GM21390 (cell line): ENCODE data around the gene SNX33.
"Not testable (repeated sequence)": the region's sequence is repeated elsewhere in the genome, so short reads cannot be mapped to it uniquely, and the experiment has no call there.

Experiments used
- ATAC-seq: cut with Tn5 transposase; IDR thresholded peaks from one replicate; pipeline ENCODE4 v1.9.1; 2021; ENCODE audit not compliant: unreplicated experiment

SNX33 gene

DNA sequence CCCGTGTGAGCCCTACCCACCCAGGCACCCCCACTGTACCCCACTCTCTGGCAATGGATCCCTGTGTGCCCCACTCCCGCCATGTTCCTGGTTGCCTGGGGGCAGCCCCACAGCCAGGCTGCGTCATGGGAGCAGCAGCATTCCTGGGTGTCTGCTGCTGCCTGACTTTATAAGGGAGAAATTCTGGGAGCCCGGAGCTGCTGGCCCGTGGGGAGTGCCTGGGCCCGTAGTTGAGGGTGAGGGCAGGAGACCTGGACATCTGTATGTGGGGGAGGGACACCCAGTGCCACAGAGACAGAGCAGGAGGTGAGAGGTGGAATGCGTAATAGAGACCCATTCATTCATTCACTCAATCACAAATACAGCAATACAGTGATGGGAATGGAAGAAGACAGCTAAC lies 49.8 kb downstream of the SNX33 start:
- ATAC-seq, result no peak

DNA sequence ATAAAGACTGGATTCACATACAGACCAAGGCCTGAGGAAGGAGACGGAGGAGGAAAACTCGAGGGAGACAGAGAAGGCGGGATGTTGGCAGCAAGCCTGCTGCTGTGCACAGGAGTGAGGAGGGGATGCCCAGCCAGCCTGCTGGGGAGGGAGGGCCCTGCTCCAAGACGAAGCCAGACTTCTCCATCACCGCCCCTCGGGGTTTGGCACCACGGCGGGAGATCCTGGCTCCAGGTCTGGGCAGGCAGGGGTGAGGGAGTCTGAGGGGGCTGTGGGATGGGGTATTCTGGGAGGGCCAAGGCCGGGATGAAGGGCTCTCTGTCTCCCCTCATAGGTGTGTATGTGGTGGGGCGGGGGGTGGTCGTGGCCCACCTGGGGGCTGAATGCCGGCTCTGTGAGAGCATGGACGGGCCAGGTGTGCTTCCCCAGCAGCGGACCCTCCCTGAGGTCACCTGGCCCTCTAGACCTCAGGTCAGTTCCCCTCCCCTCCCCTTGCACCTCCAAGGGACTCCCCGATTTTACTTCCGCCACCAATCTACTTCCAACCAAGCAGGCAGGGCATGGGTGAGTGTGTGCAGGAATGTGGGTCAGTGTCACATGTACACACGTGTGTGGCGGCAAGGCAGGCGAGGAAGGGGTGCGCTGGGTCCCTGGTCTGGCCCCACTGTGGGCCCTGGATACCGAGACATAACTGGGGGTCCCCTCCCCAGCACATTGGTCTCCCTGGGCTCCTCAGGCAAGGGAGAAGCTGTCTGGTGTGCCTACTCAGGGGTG lies 50.4 kb downstream of the SNX33 start:
- ATAC-seq, result not testable (repeated sequence)

DNA sequence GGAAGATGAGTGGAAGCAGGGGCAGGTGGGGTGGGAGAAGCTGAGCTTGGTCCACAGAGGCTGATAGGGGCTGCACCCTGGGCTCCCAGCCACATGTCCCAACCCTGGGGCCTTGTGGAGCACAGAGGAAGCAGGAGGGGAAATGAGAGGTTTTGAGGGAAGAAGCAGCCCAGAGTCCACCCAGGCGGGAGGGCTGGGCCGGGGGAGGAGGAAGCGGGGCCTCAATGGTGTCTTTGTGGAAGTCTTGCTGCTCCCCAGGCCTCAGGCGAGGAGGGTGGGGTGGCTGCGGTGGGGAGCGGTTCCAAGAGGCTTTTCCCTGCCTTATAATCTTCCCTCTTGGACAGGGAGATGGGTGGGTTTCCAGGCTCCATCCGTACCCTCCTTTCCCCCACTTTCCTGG lies 51.8 kb downstream of the SNX33 start:
- not testable (repeated sequence) for ATAC-seq

DNA sequence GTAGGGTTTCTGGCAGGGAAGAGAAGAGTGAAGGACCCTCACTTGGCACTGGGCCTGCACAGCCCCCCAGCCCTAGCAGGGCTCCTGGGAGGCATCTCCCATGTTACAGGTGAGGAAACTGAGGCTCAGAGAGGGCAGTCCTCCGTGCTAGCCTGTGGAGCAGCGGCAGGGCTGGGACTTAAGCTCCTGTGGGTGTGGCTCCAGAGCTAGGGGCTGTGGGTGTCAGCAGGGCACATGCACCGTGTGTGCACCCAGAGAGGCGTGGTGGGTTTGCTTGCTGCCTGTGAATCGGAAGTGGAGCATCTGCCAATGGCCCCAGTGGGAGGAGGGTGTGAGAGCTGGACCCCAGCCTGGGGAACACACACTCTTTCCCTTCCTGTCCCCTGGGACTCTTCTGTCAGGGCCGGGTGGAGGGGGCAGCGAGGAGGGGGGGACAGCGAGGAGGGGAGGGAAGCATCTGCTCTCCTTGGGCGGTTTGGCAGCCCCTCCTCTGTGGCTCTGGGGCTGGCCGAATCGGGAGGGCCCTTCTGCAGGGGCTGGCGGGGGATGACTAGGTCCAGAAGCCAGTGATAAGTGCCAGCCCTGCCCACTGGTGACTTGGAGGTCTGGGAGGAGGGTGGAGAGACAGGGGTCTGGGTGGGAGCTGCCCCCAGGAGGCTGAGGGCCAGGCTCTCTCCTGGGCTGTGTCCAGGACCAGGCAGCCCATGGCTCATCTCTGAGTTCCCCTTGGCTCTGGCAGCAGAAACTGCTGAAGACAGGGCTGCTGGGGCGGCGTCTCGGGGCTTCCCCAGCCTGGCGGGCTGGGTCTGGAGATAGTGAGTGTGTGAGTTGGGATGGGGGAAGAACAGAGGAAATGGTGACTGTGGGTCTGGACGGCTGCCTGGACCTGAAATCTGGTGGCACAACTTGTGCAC lies 52.5 kb downstream of the SNX33 start:
- ATAC-seq, result peak; percentile 41

DNA sequence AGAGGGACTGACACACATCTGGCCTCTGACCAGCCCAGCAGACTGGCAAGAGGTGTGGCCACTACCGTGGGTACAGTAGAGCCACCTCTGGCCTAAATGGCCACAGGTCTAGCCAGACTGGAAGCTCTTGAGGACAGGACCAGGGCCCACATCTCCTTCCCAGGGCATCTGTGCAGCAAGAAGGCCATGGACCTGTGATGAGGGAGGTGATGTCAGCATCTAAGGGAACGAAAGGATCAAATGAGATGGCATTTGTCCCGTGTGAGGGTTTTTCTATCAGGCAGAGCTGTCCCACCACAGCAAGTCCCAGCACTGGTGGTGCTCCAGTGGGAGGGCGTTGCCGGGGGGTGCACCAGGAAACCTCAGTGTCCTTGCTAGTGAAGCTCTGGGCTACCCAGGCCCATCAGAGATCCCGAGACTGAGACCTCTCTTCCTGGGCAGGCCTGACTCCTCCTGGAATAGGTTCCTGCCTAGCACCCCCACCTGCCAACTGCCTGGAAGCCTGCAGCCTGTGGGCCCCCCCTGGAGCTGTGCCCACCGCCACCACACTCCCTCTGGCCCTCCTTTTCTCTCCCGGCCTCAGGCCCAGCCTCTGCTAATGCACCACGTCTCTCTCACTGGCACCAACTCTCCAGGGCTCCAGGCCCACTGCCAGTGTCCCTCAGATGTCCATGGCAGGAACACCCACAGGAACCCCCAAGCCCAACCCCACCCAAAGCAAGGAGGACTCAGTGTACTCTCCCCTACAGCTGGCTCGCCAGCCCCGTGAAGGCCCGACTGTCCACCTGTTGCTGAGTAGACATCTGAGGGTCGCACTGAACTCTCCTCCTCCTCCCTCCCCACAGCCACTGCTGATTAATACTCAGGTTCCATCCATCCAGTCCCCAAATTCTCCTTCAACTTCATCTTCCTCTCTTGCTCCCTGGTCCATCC lies 53.6 kb downstream of the SNX33 start:
- not testable (repeated sequence) for ATAC-seq

DNA sequence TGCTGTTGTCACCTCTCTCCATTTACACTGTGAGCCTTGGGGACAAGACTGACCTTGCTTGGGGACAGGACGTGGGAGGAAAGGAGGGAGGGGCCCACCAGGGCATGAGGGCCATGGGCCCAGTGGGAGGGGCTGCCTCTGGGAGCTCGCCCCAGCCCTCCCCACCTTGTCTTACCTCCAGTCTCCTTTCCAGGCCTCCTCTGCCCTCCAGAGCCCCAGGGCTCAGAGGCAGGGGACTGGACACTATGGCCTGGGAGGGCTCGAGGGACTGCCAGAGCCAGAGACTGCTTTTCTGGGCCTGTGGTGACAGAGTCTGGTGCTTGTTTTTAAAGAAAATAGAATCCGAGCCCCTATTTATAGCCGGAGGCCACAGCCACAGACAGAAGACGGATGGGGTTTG lies 54.7 kb downstream of the SNX33 start:
- no peak for ATAC-seq

DNA sequence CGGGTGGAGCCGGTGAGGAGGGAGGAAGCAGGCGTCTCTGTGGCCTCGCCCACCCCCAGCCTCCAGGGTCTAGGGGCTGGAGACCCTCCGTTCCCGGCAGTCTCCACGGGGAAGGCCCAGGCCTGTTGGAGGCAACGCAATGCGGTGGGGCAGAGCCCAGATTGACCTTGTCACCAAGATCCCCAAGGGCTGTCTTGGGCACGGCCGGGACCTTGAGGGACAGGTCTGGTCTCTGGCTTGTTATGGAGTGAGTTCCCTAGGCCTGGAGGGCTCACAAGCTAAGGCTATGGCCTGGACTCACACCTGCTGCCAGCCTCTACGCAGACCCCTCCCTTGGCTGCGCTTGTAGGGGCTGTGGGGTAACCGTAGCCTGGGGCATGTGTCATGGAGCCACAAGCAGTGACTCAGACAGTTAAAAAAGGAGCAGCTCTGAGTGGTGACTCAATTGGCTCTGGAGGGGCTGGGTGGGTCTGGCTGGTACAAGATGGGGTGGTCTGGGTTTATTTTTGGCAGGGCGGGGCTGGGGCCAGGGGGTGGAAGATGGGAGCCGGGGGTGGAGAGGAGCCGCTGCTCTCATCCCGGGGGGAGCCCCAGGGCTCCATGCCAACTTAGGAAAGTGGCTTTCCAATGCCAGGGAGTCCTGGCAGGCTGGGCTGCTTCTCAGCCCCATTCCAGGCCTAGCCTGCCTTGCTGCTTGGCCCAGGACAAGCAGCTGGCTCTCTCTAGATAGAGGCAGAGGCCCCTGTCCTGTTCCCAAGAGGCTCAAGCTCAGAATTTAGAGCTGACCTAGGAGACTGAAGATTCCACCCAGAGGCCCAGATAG lies 55.9 kb downstream of the SNX33 start:
- ATAC-seq, result not testable (repeated sequence)

DNA sequence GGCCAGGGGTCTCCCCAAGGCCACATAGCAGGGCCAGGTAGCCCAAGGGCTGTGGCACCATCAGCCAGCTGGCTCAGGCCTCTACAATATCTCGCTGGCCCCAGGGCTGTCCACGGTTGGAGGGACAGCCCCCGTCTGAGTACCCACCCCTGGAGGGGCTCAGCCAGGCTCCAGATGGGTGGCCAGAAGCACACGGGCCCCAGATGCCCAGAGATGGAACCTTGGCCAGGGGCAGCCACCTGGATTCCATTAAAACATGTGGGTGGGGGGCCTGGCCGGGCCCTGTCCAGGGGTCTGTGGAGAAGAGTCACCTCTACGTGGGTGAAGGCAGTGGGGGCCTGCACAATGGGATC lies 56.5 kb downstream of the SNX33 start:
- no peak for ATAC-seq

DNA sequence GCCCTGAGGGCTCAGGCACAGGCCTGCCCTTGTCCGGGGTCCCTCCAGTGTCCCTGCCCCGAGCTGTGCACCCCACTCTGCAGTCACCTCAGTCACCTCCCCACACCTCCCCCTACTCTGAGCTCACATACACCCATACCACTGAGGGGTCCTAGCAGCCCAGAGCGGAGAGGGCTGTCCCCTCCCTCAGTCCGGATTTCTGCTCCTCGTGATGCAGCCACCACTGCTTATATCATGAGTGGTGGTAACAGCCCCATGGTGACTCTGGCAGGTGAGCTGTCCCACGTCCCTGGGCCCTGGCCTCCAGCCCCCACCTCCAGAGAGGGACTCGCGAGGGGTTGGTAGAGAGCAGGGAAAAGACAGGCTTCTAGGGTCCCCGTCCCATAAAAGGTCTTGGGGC lies 56.9 kb downstream of the SNX33 start:
- ATAC-seq, result no peak

DNA sequence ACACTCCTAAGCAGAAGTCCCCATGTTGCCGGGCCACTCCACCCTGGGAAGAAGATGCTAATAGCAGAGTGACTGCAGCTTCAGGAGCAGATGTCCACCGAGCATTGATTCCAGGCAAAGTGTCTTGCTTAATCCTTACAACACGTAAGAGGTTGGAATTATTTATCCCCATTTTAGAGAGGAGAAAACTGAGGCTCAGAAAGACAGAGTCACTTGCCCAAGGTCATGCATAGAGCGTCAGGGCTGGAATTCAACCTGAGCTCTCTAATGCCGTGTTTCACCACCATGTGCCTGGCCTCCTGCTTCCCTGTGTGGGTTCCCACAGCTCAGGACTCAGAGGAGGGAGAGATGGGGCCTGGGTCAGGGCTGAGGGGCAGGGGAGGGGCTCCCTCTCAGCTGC lies 57.7 kb downstream of the SNX33 start:
- ATAC-seq, result not testable (repeated sequence)

DNA sequence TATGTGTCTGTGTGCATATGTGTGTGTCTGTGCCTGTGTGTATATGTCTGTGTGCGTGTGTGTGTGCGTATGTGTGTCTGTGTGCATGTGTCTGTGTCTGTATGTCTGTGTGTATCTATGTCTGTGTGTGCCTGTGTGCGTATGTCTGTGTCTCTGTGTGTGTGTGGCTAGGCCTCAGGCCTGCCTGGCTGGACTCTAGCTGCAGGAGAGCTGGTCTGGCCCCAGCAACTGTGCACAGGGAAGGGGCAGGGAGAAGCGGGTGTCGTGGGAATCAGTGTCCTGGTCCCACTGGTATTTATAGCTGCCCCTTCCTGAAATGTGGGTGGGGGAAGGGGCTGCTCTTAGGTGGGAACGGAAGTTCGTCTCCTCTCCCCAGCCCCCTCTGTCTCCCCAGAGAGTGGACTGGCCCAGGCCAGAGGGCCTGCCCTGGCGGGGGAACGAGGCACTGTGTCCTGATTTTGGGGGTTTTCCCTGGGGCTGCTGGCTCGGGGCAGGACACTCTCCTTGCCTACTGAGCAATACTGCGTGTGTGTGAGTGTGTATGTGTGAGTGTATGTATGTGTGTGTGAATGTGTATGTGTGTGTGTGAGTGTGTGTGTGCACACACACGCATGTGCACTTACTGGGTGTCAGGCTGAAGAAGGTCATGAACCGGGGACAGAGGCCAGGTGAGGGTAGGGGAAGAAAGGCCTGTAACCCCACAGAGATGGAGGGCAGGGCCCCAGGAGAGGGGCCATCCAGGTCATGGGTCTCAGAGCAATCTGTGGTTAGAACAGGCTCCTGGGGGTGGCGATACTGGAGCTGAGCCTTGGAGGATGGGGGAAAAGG lies 58.4 kb downstream of the SNX33 start:
- no peak for ATAC-seq

DNA sequence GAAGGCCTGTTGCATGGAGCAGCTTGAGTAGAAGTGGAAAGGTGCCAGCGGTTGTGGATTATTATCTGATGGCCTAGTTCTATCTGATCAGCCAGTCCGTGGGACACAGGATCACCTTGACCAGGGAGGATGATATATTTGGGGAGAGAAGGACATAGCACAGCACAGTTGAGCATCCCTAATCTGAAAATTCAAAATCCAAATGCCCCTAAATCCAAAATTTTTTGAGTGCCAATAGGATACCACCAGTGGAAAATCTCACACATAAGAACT lies 58.9 kb downstream of the SNX33 start:
- ATAC-seq, result no peak

DNA sequence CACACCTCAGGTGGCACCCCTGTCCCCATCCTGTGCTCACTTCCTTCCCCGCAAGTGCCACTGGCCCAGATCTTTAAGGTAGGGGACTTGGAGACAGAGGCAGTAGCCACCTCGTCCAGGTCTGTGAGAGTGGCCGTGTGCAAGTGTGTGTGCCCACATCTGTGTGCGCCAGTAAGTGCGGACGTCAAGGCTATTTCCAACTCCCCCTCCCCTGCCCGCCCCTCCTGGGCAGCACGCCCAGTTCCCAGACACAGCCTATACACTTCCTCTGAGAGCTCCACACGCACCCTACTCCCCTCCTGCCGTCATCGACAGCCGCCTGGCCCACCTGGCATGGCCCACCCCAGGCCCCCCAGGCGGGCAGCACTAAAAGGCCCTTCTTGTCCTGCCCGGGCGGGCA lies 61.7 kb downstream of the SNX33 start:
- not testable (repeated sequence) for ATAC-seq

DNA sequence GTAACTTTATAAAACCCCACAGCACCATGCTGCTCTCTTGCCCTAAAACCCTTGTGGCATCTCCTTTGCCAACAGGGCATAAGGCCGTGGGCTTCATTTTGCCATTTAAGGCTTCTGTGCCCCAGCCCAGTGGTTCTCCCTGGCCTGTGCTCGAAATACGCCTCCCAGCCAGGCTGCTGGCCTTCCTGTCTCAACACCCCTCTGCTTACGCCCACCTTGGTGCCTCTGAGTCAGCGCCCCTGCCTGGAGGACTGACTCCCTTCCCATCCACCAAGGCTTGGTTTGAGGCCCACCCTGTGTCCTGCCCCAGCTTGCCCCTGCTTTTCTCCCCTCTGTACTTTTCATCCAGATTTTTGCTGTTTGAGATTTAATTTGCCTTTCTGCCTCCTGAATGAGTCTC lies 63.2 kb downstream of the SNX33 start:
- not testable (repeated sequence) for ATAC-seq

DNA sequence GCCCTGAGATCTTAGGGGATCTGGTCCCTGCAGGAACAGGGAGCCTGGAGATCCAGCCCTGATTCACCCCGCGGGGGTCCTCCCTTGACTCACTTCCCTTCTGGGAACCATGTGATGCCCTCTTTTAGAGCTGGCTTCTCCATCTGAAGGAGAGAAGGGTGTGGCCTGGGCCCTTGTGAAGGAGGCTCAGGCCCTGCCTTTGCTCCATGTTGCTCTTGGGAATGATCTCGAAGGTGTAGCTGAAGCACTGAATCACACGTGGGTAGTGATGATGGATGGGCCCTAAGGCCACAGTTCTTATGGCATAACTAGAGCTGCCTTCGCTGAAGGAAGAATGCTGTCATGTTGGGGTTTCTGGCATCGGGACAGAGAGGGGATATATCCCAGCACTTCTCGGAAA lies 63.8 kb downstream of the SNX33 start:
- ATAC-seq, result not testable (repeated sequence)
